Activated naive CD8-positive, alpha-beta T cell (primary cell): ENCODE data around the gene PTPN21.

Source experiments
- H3K27ac Mint-ChIP-seq: one replicate; pipeline ENCODE4 v1.8.0; 2021; ENCODE audit warnings: mixed read lengths
- H3K27me3 Mint-ChIP-seq: one replicate; pipeline ENCODE4 v1.8.0; 2021; ENCODE audit warnings: mixed read lengths
- H3K36me3 Mint-ChIP-seq: one replicate; pipeline ENCODE4 v1.8.0; 2021; ENCODE audit warnings: mixed read lengths
- H3K4me1 Mint-ChIP-seq: one replicate; pipeline ENCODE4 v1.8.0; 2021; ENCODE audit warnings: low read depth, mixed read lengths
- H3K4me3 Mint-ChIP-seq: one replicate; pipeline ENCODE4 v1.8.0; 2021; ENCODE audit warnings: mild to moderate bottlenecking, mixed read lengths
- H3K9me3 Mint-ChIP-seq: one replicate; pipeline ENCODE4 v1.8.0; 2021; ENCODE audit warnings: low read depth, mixed read lengths

Gene PTPN21

DNA sequence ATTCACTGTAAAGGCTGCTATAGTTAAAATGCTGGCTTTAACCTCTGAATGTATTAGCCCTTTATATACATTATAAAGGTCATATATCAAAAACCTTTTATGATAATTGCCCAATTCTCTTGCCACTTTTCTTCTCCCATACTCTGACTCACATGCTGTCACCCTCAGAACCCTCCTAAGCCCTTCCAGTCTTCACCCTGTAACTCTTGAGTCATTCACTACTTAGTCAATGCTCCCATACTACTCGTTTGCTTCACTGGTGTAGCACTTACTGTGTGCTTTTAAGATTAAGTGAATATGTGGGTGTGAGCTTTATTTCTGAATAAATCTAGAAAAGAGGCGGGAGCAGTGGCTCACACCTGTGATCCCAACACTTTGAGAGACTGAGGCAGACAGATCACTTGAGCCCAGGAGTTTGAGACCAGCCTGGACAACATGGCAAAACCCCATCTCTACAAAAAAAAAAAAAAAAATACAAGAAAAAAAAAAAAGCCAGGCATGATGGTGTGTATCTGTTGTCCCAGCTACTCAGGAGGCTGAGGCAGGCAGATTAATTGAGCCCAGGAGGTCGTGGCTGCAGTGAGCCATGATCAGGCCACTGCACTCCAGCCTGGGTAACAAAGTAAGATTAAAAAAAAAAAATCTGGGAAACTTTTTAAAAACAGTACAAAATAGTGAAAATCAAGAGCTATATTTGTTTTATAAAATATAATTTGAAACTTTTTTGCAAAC lies 131.7 kb downstream of the PTPN21 start:
- no peak overlapping the region for H3K27ac Mint-ChIP-seq
- no peak overlapping the region for H3K4me3 Mint-ChIP-seq
- H3K9me3 Mint-ChIP-seq: peaks cover under 1% of the 10 kb centered on the region
- no peaks in the 10 kb centered on the region for H3K4me1 Mint-ChIP-seq
- H3K27me3 Mint-ChIP-seq: no peaks in the 10 kb centered on the region
- H3K36me3 Mint-ChIP-seq: peaks cover 10% of the 10 kb centered on the region

DNA sequence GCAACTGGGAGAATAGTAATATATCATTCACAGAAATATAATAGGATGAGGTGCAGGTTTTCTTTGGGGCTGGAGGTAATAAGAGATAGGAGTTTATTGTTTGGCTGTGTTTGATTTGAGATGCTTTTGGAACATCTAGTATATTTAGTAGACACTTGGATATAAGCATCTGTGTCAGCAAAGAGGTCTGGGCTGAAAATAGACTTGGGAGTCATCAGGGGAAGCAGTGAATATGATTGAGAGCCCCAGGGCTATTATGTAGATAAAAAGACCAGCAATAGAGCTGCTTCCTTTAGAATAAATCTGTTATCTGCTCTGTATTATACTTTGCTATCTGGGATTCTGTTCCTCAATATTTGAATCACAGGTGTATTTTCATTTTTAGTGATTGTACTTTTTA lies 132.8 kb downstream of the PTPN21 start:
- Mint-ChIP-seq H3K4me3 (no peak overlapping the region), H3K36me3 (peaks cover 19% of the 10 kb centered on the region), H3K27me3 (no peaks in the 10 kb centered on the region), H3K27ac (no peak overlapping the region), H3K4me1 (no peaks in the 10 kb centered on the region), H3K9me3 (peaks cover 8% of the 10 kb centered on the region)

DNA sequence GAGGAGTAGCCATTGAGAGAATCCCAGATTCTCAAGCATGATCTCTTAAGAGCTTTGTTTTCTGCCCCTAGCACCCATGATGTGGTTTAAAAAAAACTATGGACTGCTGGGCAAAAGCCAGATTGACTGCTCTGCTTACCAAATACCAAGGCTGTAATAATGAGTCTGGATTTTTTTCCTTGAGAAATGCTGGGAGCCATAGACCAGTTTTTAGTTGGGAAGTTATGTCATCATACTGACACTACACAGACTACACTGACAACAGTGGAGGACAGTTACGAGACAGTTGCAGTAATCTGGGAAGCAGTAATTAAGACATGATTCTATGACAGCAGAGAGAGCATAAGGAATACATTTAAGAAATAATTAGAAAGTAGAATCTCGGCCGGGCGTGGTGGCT lies 133.5 kb downstream of the PTPN21 start:
- Mint-ChIP-seq H3K36me3 (peaks cover 19% of the 10 kb centered on the region), H3K4me3 (no peak overlapping the region), H3K27ac (no peak overlapping the region), H3K4me1 (no peaks in the 10 kb centered on the region), H3K9me3 (peaks cover 8% of the 10 kb centered on the region), H3K27me3 (no peaks in the 10 kb centered on the region)

GRCh38 chr14:88420187-88420586 lies 134.6 kb downstream of the PTPN21 start:
- Mint-ChIP-seq H3K9me3 (peaks cover 16% of the 10 kb centered on the region), H3K27ac (no peak overlapping the region), H3K36me3 (peaks cover 26% of the 10 kb centered on the region), H3K4me3 (no peak overlapping the region), H3K4me1 (no peaks in the 10 kb centered on the region), H3K27me3 (no peaks in the 10 kb centered on the region)

DNA sequence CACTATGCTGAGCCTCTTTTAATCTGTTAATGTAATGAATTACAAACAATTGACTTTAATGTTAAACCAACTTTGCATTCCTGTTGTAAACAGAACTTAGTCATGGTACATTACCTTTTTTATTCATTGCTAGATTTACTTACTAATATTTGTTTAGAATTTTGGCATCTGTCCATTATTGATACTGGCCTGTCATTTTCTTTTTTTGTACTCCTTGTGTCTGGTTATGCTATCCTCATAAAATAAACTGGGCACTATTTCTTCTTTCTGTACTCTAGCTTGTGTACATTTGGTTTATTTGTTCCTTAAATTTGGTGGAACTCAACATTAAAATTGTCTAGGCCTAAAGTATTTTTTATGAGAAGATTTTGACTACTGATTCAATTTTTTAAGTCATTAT lies 137.2 kb downstream of the PTPN21 start:
- H3K36me3 Mint-ChIP-seq: peaks cover 47% of the 10 kb centered on the region
- no peaks in the 10 kb centered on the region for H3K27me3 Mint-ChIP-seq
- peaks cover 25% of the 10 kb centered on the region for H3K9me3 Mint-ChIP-seq
- H3K4me1 Mint-ChIP-seq: no peaks in the 10 kb centered on the region
- H3K4me3 Mint-ChIP-seq: no peak overlapping the region
- H3K27ac Mint-ChIP-seq: no peak overlapping the region
